ENCODE results near the gene GLIS1.

The GLIS1 gene

DNA sequence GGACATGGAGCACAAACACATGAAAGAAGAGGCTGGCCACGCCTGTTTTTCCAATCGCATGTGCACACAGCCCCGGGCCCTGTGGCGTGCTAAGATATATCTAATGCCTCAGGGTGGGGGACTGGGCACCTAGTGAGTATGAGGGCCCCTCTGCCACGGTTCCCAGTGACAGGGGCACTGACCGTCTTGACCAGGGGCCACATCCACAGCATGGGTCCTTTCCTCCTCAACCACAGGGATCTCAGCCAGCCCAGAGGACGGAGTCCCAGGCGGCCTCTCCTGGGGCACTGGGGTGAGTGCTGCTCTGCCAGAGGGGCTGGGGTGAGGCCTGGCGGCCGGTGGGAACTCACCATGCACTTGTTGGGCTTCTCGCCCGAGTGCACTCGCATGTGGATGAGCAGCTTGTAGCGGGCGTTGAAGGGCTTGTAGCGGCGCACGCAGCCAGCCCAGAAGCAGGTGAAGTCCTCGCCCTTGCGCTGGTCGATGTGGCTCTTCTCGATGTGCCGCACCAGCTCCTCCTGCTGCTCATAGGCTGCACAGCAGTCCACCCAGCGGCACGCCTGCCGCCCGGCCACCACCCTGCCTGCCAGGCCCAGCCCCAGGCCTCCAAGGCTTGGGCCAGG lies 145.1 kb downstream of the GLIS1 start:
- peak; percentile 89 for DNase-seq (ENCODE audit: low spot score)

- no peak for DNase-seq (ENCODE audit: low spot score)
These were observed 145.8 kb downstream of the GLIS1 start for GRCh38 chr1:53592985-53593757.

DNA sequence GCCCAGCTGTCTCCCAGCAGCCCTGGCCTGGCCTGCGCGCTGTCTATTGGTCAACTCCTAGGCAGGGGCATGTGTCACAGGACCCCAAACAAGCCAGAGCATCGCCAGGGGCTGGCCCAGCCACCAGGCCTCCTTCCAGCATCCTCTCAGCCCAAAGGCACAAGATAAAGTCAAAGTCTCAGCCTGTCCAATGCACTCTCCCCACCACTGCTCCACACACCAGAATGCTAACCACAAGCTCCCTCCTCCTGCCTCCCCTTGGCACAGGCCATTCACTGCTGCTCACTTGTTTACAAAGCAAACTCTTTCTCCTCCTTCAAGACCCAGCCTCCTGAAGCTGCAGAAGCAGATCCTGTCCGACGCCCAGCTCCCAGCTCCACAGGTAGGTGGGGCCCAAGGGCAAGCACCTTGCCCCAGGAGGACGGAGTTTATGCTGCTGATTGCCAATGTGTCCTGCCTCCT lies 146.4 kb downstream of the GLIS1 start:
- DNase-seq (ENCODE audit: low spot score) = peak; percentile 69

DNA sequence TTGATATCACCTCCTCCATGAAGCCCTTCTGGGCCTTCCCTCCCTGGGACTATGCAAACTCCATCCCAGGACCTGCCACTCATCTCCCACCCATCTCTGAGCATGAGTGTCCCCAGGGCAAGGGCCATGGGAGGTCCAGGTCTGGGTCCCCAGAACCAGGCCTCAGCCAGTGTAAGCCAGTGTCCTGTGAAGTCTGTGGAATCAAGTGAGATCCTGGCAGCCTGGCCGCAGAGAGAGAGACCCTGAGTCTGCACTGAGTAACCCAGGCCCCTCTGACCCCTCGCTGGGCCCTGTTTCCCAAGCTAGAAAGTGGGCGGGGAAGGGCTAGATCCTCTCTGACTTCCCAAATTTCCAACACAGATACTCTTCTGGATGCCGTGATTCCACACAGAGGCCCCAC lies 147.0 kb downstream of the GLIS1 start:
- DNase-seq (ENCODE audit: low spot score) = no peak

- peak; percentile 13 for DNase-seq (ENCODE audit: low spot score)
These were observed 148.1 kb downstream of the GLIS1 start for GRCh38 chr1:53590531-53591515.

DNA sequence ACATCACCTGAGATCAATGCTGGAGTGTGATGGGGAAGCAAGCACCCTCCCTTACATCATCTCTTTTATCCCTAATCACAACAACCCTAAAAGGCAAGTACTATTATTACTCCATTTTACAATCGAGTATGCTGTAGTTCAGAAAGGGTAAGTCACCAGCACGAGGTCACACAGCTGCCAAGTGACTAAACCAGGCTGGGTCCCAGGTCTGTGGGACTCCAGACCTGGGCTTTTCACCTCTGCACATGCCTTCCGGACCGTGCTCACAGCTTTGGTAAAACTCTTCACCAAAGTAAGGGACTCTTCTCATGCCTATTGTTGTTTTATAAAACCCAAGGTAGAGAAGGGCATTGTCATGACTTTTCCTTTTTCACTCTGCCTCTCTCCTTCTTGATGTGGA lies 148.9 kb downstream of the GLIS1 start:
- DNase-seq (ENCODE audit: low spot score) = peak; percentile 2

- DNase-seq (ENCODE audit: low spot score) = peak; percentile 4
These were observed 149.7 kb downstream of the GLIS1 start for GRCh38 chr1:53589043-53589887.

- peak; percentile 2 for DNase-seq (ENCODE audit: low spot score)
These were observed 150.7 kb downstream of the GLIS1 start for GRCh38 chr1:53588053-53588779.

GRCh38 chr1:53587252-53587988 lies 151.5 kb downstream of the GLIS1 start:
- DNase-seq (ENCODE audit: low spot score) = peak; percentile 3

DNA sequence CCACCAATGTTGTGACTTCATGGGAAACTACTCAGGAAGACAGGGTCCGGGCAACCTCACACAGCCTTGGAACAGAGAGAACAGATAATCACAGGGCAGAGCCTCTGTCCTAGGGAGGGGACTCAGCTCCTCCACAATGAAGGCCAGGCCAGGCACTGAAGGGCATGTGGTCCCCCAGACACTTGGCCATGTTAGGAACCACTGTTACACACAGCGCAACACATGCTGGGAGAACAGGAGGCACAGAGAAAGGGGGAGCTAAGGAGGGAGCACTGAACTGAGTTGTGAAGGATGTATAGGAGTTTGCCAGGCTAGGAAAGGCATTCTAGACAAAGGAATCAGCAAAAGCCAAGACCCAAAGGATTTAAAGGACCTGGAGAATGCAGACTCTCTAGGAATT lies 152.2 kb downstream of the GLIS1 start:
- peak; percentile 6 for DNase-seq (ENCODE audit: low spot score)

DNA sequence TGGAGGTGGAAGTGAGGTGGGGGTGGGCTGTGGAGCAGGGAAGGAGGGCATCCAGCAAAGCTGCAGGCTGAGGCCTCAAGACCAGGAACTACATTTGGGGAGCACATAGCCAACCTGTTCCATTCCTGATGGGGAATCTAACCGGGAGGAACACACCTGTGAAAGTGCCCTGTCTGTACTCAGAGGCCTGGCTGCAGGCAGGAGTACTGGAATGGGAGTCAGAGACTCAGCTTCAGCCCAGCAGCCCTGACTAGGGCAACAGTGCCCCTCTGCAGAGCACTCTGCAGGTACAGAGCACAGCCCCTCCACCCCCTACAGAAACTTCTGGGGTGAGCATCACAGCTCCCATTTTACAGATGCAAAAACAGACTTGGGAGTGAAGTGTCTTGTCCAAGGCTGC lies 153.4 kb downstream of the GLIS1 start:
- peak; percentile 2 for DNase-seq (ENCODE audit: low spot score)

GRCh38 chr1:53585129-53585528 lies 153.8 kb downstream of the GLIS1 start:
- DNase-seq (ENCODE audit: low spot score) = no peak

DNA sequence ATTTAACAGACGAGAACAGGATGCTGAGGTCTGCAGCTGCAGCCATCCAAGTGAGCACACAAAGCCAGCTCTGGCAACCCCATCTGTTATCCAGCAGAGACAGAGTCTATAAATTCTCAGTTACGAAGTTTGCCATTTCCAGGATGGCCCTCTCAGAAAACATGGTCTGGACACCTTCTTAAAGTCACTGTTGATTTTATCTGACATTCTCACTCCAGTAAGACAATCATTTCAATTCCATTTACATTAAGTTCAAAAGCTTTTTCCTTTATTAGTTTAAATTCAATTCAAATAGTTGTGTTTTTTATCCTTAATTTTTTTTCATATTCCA lies 154.2 kb downstream of the GLIS1 start:
- DNase-seq (ENCODE audit: low spot score) = no peak

DNA sequence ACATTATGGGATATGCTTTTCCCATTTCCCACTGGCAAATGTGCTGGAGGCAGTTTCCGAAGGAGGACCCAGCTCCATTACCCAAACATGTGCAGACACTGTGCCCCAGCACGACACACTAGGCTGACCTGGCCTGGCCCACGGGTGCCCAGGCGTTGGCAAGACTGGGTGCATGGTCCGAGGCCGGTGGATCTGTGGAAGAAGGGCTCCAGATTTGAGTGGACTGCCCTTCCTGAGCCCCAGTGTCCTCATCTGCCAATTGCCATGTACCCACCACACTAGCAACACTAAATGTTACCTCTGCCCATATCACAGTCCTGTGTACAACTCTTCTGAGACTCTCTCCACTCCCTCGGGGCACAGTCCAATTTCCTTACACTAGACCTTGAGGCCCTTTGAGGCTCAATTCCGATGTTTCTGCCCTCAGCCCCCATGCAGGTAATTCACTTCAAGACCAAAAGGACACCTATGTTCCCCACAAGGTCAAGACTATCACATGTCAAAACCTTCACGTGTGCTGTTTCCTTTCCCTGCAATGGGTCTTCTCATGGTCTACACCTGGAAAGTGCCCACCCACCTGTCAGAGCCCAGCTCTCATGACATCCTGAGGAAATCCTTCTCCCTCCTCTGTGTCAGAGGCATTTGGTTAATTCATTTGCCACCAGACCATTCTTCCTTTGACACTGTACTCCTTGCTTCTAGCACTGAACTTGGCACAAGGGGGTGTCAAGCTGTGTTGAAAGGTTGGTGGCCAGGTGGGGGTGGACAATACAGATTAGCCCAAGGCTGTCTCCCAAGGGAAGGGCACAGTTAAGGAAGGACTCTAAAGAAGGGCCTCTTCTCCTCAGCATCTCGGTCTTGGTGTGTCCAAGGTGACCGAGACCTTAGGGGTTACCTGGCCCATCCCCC lies 154.8 kb downstream of the GLIS1 start:
- DNase-seq (ENCODE audit: low spot score) = no peak

- no peak for DNase-seq (ENCODE audit: low spot score)
These were observed 155.7 kb downstream of the GLIS1 start for GRCh38 chr1:53583021-53583867.

GRCh38 chr1:53582211-53583020 lies 156.5 kb downstream of the GLIS1 start:
- DNase-seq (ENCODE audit: low spot score) = no peak

- no peak for DNase-seq (ENCODE audit: low spot score)
These were observed 157.5 kb downstream of the GLIS1 start for GRCh38 chr1:53581476-53581875.
